Suprapubic skin (tissue), 4 donors: Measurements from ENCODE around the gene HEYL. TPM values are rescaled to one million over a fixed set of nuclear protein-coding genes. Genes with fewer than 3 reads are reported as not detected.

Source experiments
- DNase-seq, 2 donors: peaks; one replicate each; pipeline ENCODE4 v3.0.0-alpha.2; 2019; ENCODE audit warnings: low spot score in 2 of 2
- H3K27ac ChIP-seq: fragments of 200-600 bp; sonication (generic); one replicate; pipeline ENCODE4 v1.5.1; 2019
- H3K27me3 ChIP-seq: fragments of 200-600 bp; sonication (generic); one replicate; pipeline ENCODE4 v1.5.1; 2019
- H3K36me3 ChIP-seq: fragments of 200-600 bp; sonication (generic); one replicate; pipeline ENCODE4 v1.5.1; 2019
- H3K4me1 ChIP-seq: fragments of 200-600 bp; sonication (generic); one replicate; pipeline ENCODE4 v1.5.1; 2019
- H3K4me3 ChIP-seq: fragments of 200-600 bp; sonication (generic); one replicate; pipeline ENCODE4 v1.5.1; 2019; ENCODE audit warnings: mild to moderate bottlenecking
- H3K9me3 ChIP-seq: fragments of 200-600 bp; sonication (generic); one replicate; pipeline ENCODE4 v1.5.1; 2019
- EP300 ChIP-seq: sonication (generic); formaldehyde crosslinking; IDR thresholded peaks from one replicate; pipeline ENCODE4 v1.6.1; 2017; ENCODE audit warnings: antibody characterized with exemption
- POLR2A ChIP-seq, 2 donors: fragments of 450-650 bp; IDR thresholded peaks; one replicate each; pipeline ENCODE4 v1.6.1; 2017; ENCODE audit warnings: antibody characterized with exemption in 2 of 2, mild to moderate bottlenecking in 2 of 2, moderate library complexity in 2 of 2
- POLR2AphosphoS5 ChIP-seq, 3 donors: sonication (generic); formaldehyde crosslinking; IDR thresholded peaks; one replicate each; pipeline ENCODE4 v1.6.1; 2017; ENCODE audit warnings: antibody characterized with exemption in 3 of 3
- WGBS: methylation state at CpG from one replicate; pipeline ENCODE4 v1.1.5; 2018; 5-methylcytosine and 5-hydroxymethylcytosine counted together
- total RNA-seq, 4 donors: library from RNA; depleted of rRNA; stranded (reverse); fragments of >200 nt; gene quantifications; one replicate each; pipeline ENCODE4 v1.1.0, GENCODE V29; 2016
- TF ChIP-seq, protein P1 (sequence below), 2 donors: fragments of 200-600 bp in 1 of 2; fragments of 450-650 bp in 1 of 2; sonication (generic) in 1 of 2; IDR thresholded peaks; one replicate each; pipeline ENCODE4 v1.5.1; 2016 to 2019; ENCODE audit warnings: antibody characterized with exemption in 2 of 2, mild to moderate bottlenecking in 1 of 2, moderate library complexity in 1 of 2

The HEYL gene
- total RNA-seq, 4 donors from 2014 or later: 1.3 to 3.0 (median 1.8) TPM

DNA sequence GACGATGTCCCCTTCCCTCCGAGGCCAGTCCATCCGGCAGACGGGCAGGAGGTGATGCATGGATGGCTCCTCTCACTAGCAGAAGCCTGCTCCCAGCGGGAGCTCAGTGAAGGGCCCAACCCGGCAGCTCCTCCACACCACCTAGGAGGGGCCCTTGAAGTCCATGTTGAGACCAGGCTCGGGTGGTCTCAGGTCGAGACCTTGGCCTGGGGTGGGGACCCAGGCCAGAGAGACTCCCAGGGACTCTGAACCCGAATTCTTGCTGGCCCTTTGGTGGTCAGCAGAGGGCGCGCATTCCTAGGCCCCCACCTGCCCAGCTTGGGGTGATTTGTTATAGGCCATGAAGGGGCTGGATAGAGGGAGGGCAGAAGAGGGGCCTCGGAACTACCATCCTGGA is 33.1 kb upstream of the HEYL start:
- no peak for DNase-seq
- H3K27me3 ChIP-seq: peaks cover 36% of the 10 kb centered on the region
- H3K4me3 ChIP-seq: peak overlapping the region; percentile 52
- H3K4me1 ChIP-seq: peaks cover 16% of the 10 kb centered on the region
- no peaks in the 10 kb centered on the region for H3K9me3 ChIP-seq
- no peak overlapping the region for H3K27ac ChIP-seq
- 47% methylated on average over 12 of the region's 12 CpGs for WGBS
- TF ChIP-seq POLR2AphosphoS5 (IDR thresholded peaks at IDR 0.05) (no peak), POLR2A (IDR thresholded peaks at IDR 0.05) (no peak), EP300 (no peak)
- TF ChIP-seq, protein P1, sequence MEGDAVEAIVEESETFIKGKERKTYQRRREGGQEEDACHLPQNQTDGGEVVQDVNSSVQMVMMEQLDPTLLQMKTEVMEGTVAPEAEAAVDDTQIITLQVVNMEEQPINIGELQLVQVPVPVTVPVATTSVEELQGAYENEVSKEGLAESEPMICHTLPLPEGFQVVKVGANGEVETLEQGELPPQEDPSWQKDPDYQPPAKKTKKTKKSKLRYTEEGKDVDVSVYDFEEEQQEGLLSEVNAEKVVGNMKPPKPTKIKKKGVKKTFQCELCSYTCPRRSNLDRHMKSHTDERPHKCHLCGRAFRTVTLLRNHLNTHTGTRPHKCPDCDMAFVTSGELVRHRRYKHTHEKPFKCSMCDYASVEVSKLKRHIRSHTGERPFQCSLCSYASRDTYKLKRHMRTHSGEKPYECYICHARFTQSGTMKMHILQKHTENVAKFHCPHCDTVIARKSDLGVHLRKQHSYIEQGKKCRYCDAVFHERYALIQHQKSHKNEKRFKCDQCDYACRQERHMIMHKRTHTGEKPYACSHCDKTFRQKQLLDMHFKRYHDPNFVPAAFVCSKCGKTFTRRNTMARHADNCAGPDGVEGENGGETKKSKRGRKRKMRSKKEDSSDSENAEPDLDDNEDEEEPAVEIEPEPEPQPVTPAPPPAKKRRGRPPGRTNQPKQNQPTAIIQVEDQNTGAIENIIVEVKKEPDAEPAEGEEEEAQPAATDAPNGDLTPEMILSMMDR (IDR thresholded peaks at IDR 0.05): no peak
- no peaks in the 10 kb centered on the region for H3K36me3 ChIP-seq

DNA sequence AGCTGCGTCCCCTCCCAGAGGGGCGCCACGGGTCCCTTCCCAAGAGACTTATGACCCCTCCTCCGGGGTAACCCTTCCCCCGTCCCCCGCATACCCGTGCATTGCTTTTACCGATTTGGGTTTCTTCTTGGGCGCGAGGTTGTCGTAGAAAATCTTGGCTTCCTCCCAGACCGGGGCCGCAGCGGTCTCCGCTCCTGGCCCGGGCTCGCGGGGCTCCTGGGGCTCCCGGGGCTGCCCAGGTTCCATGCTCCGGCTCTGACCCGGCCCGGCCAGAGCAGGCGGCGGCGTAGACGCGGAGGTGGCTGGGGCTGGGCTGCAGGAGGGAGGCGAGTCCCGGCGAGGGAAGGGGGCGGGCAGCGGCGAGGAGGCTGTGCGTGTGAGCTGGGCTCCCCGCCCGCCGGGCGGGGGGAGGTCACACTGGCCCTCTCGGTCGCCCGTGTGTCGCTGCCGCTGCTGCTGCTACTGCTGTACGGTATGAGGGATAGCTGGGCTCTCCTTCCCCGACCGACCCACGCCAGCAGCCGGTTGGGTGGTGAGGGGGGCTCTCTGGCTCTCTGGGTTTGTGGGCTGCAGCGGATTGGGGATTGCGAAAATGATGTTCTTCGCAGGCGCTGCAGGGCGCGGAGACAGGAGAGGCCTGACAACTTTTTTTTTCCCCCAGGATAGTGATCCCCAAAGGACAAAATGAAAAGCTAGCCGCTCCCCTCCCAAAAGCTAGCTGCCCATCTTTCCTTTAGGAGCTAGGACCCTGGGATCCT is 32.5 kb upstream of the HEYL start, which contains the start of gene NT5C1A:
NT5C1A (minus strand) TSS at position 315 of the 758 bp plus-strand sequence; CDS start at position 246, 69 bp downstream.
- Histone ChIP-seq H3K4me1 (peaks cover 16% of the 10 kb centered on the region), H3K9me3 (no peaks in the 10 kb centered on the region), H3K36me3 (no peaks in the 10 kb centered on the region), H3K27ac (no peak within 1 kb of the TSS), H3K4me3 (peak within 1 kb of the TSS; percentile 52), H3K27me3 (peaks cover 37% of the 10 kb centered on the region)
- 2% methylated on average over 27 of the region's 55 CpGs for WGBS
- no peak for DNase-seq
- TF ChIP-seq POLR2AphosphoS5 (IDR thresholded peaks at IDR 0.05) (no peak), POLR2A (IDR thresholded peaks at IDR 0.05) (no peak), EP300 (no peak)
- TF ChIP-seq, protein P1 (IDR thresholded peaks at IDR 0.05): no peak

DNA sequence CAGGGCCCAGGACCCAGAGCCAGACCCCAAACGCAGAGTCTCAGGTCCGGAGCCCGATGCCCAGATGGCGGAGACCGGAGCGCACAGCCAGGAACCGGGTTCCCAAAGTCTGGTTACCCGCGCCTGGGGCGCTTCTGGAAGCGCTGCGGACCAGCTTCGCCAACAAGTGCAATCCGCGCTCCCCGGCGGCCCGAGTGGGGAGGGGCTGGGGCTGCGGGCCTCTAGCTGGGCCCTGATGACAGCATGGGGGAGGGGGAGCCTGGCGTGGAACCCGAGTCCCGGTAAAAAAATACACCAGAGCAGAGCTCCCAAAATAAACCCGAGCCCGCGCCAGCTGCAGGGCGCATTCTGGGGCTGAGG is 32.0 kb upstream of the HEYL start:
- H3K4me1 ChIP-seq: peaks cover 16% of the 10 kb centered on the region
- WGBS: 0% methylated on average over 16 of the region's 26 CpGs
- H3K27me3 ChIP-seq: peaks cover 40% of the 10 kb centered on the region
- TF ChIP-seq, protein P1 (IDR thresholded peaks at IDR 0.05): no peak
- no peak for TF ChIP-seq EP300
- no peak for TF ChIP-seq POLR2A (IDR thresholded peaks at IDR 0.05)
- TF ChIP-seq POLR2AphosphoS5 (IDR thresholded peaks at IDR 0.05): no peak
- no peak overlapping the region for H3K27ac ChIP-seq
- H3K4me3 ChIP-seq: peak overlapping the region; percentile 52
- H3K9me3 ChIP-seq: no peaks in the 10 kb centered on the region
- no peak for DNase-seq
- no peaks in the 10 kb centered on the region for H3K36me3 ChIP-seq

DNA sequence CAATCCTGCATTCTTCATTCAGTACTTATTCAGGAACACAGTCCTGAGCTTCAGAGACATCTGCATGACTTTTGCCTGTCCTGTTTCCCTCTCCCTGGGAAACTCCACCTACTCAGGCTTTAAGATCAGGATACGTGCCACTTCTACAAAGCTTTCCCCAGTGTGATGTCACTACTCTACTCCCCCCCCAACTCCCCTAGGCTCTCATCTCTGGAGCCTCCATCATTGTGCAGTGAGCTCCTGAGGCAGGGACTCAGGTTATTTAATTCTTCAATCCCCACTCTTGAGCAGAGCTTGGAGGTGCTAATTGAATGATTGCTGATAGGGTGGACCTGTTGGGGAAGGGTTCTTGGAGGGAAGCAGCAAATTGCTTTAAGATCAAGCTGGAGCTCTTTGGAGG is 31.2 kb upstream of the HEYL start:
- no peak for DNase-seq
- H3K4me3 ChIP-seq: no peak overlapping the region
- H3K9me3 ChIP-seq: no peaks in the 10 kb centered on the region
- H3K27me3 ChIP-seq: peaks cover 40% of the 10 kb centered on the region
- no peak overlapping the region for H3K27ac ChIP-seq
- no peaks in the 10 kb centered on the region for H3K36me3 ChIP-seq
- WGBS: 48% methylated on average over 1 of the region's 1 CpG
- peaks cover 16% of the 10 kb centered on the region for H3K4me1 ChIP-seq
- TF ChIP-seq POLR2AphosphoS5 (IDR thresholded peaks at IDR 0.05): no peak
- TF ChIP-seq POLR2A (IDR thresholded peaks at IDR 0.05): no peak
- TF ChIP-seq, protein P1 (IDR thresholded peaks at IDR 0.05): no peak
- TF ChIP-seq EP300: no peak

DNA sequence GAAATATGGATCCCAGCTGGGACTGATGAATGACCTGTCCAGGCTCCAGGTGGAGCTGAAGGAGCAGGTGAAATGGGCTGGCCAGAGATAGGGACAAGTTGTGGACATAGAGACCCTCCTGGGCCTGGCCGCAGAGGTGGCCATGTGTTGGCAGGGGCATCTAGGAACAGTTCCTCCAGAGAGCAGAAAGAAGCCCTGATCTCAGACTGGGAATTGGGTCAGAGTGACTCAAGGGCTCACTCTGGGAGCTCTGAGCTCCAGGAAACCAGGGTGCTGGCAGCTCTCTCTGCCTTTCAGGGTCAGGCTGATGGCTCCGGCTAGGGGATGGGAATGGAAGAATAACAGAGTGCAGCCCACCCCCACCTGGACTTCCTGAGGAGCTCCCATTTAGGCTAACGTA is 29.5 kb upstream of the HEYL start:
- no peak for DNase-seq
- no peaks in the 10 kb centered on the region for H3K9me3 ChIP-seq
- 98% methylated on average over 3 of the region's 3 CpGs for WGBS
- H3K27me3 ChIP-seq: peaks cover 34% of the 10 kb centered on the region
- no peaks in the 10 kb centered on the region for H3K36me3 ChIP-seq
- no peak overlapping the region for H3K4me3 ChIP-seq
- H3K4me1 ChIP-seq: peaks cover 16% of the 10 kb centered on the region
- TF ChIP-seq EP300 (no peak), POLR2AphosphoS5 (IDR thresholded peaks at IDR 0.05) (no peak), POLR2A (IDR thresholded peaks at IDR 0.05) (no peak)
- TF ChIP-seq, protein P1 (IDR thresholded peaks at IDR 0.05): no peak
- no peak overlapping the region for H3K27ac ChIP-seq
